ENCODE data around the gene WRNIP1. TPM values are rescaled to one million over a fixed set of nuclear protein-coding genes. Genes with fewer than 3 reads are reported as not detected.

The WRNIP1 gene
- total and polyA plus RNA-seq, 2 of the 8 experiments (the other 6 are each of a cell fraction or from before 2014, with no cell fraction given) = 38.2 to 39.2 TPM

GRCh38 chr6:2834262-2834661 is 69.1 kb downstream of the WRNIP1 start (continued):
- no peak for TF ChIP-seq SIRT6 (IDR thresholded peaks at IDR 0.05; ENCODE audit: low read length)
- no peak for TF ChIP-seq NANOG (IDR thresholded peaks at IDR 0.05; ENCODE audit: insufficient read depth, low read depth, low read length, poor library complexity, severe bottlenecking)
- no peak for TF ChIP-seq ZNF274 (IDR thresholded peaks at IDR 0.05; ENCODE audit: borderline replicate concordance, extremely low read depth, low read length)
- no peak for TF ChIP-seq SP1 (IDR thresholded peaks at IDR 0.05; ENCODE audit: low read depth, low read length)
- TF ChIP-seq CREB1 (IDR thresholded peaks at IDR 0.05) = no peak
- TF ChIP-seq RBBP5 (IDR thresholded peaks at IDR 0.05; ENCODE audit: borderline replicate concordance, low read depth, low read length) = no peak
- TF ChIP-seq MAX (IDR thresholded peaks at IDR 0.05) = no peak
- TF ChIP-seq USF2 (IDR thresholded peaks at IDR 0.05; ENCODE audit: low read length) = no peak
- TF ChIP-seq KDM5A (IDR thresholded peaks at IDR 0.05; ENCODE audit: low read length) = no peak
- TF ChIP-seq CHD2 (IDR thresholded peaks at IDR 0.05; ENCODE audit: low read length) = no peak
- TF ChIP-seq BRCA1 (IDR thresholded peaks at IDR 0.05; ENCODE audit: low read depth, low read length) = no peak
- no peak for TF ChIP-seq E2F6 (IDR thresholded peaks at IDR 0.05)

Other genes starting within 250 kb of the WRNIP1 start
- 0.13 and 0.17 TPM in 2 replicates for gene MYLK4, start 14.5 kb upstream of the WRNIP1 start, total RNA-seq (2021; fragmentation: NEBNext Ultra II Directional; extraction: Animal tissue kit (Norgen Biotek cat#: 25700))
- 0.11 TPM in 2 replicates for gene MYLK4, start 14.5 kb upstream of the WRNIP1 start, polyA plus RNA-seq (2011; rRNA removed)
- gene SERPINB1, start 76.5 kb downstream of the WRNIP1 start, total RNA-seq (2021; fragmentation: NEBNext Ultra II Directional; extraction: Animal tissue kit (Norgen Biotek cat#: 25700)) = 17.3 and 20.0 TPM in 2 replicates
- gene SERPINB1, start 76.5 kb downstream of the WRNIP1 start, polyA plus RNA-seq (2011; rRNA removed) = 6.1 and 8.1 TPM in 2 replicates
- 63.5 and 66.8 TPM in 2 replicates for gene SERPINB9, start 137.9 kb downstream of the WRNIP1 start, total RNA-seq (2021; fragmentation: NEBNext Ultra II Directional; extraction: Animal tissue kit (Norgen Biotek cat#: 25700))
- gene SERPINB9, start 137.9 kb downstream of the WRNIP1 start, polyA plus RNA-seq (2011; rRNA removed) = 53.5 and 93.8 TPM in 2 replicates
- gene SERPINB6, start 206.2 kb downstream of the WRNIP1 start, total RNA-seq (2021; fragmentation: NEBNext Ultra II Directional; extraction: Animal tissue kit (Norgen Biotek cat#: 25700)) = 29.4 and 31.2 TPM in 2 replicates
- 27.2 and 29.5 TPM in 2 replicates for gene SERPINB6, start 206.2 kb downstream of the WRNIP1 start, polyA plus RNA-seq (2011; rRNA removed)
- 126 and 135 TPM in 2 replicates for gene NQO2, start 234.5 kb downstream of the WRNIP1 start, total RNA-seq (2021; fragmentation: NEBNext Ultra II Directional; extraction: Animal tissue kit (Norgen Biotek cat#: 25700))
- 135 and 168 TPM in 2 replicates for gene NQO2, start 234.5 kb downstream of the WRNIP1 start, polyA plus RNA-seq (2011; rRNA removed)

Data from H1 (cell line).